Activated CD8-positive, alpha-beta memory T cell treated with anti-CD3 and anti-CD28 coated beads, Interleukin-2, amount 50 U/mL, for 4 hours (primary cell): ENCODE results near the gene IL16.
"Not testable (repeated sequence)": the region's sequence is repeated elsewhere in the genome, so short reads cannot be mapped to it uniquely, and the experiment has no call there.

Source experiments
- DNase-seq: peaks from one replicate; pipeline ENCODE4 v3.0.0-alpha.2; 2020

Gene IL16

GRCh38 chr15:81321667-81322066 lies 125.0 kb downstream of the IL16 start:
- no peak for DNase-seq

GRCh38 chr15:81322676-81323253 lies 126.1 kb downstream of the IL16 start:
- no peak for DNase-seq

GRCh38 chr15:81323559-81323943 lies 126.9 kb downstream of the IL16 start:
- DNase-seq, result no peak

GRCh38 chr15:81323944-81324881 lies 127.5 kb downstream of the IL16 start, which contains the start of gene STARD5:
Gene STARD5, minus strand, starts transcription at chr15:81324141. Its CDS starts 42 bp downstream, at chr15:81324099.
- peak; percentile 96 for DNase-seq

- no peak for DNase-seq
Measured at GRCh38 chr15:81326466-81327212, 130.0 kb downstream of the IL16 start.

- no peak for DNase-seq
Measured at GRCh38 chr15:81327516-81327915, 130.8 kb downstream of the IL16 start.

GRCh38 chr15:81329446-81329845 lies 132.8 kb downstream of the IL16 start:
- DNase-seq, result no peak

- DNase-seq, result no peak
Measured at GRCh38 chr15:81330366-81331090, 133.8 kb downstream of the IL16 start.

GRCh38 chr15:81331141-81331540 lies 134.5 kb downstream of the IL16 start:
- not testable (repeated sequence) for DNase-seq

- no peak for DNase-seq
Measured at GRCh38 chr15:81331600-81331999, 134.9 kb downstream of the IL16 start.

- no peak for DNase-seq
Measured at GRCh38 chr15:81332326-81332725, 135.6 kb downstream of the IL16 start.

- DNase-seq, result no peak
Measured at GRCh38 chr15:81333363-81333762, 136.7 kb downstream of the IL16 start.

GRCh38 chr15:81334768-81335435 lies 138.2 kb downstream of the IL16 start:
- DNase-seq, result no peak

- no peak for DNase-seq
Measured at GRCh38 chr15:81335631-81336030, 139.0 kb downstream of the IL16 start.

GRCh38 chr15:81336568-81336967 lies 139.9 kb downstream of the IL16 start:
- peak; percentile 41 for DNase-seq

- no peak for DNase-seq
Measured at GRCh38 chr15:81337241-81337640, 140.6 kb downstream of the IL16 start.

- no peak for DNase-seq
Measured at GRCh38 chr15:81337713-81338157, 141.1 kb downstream of the IL16 start.

GRCh38 chr15:81338170-81339007 lies 141.7 kb downstream of the IL16 start:
- no peak for DNase-seq

- no peak for DNase-seq
Measured at GRCh38 chr15:81339321-81339720, 142.6 kb downstream of the IL16 start.

- no peak for DNase-seq
Measured at GRCh38 chr15:81339851-81340250, 143.2 kb downstream of the IL16 start.

- DNase-seq, result no peak
Measured at GRCh38 chr15:81341351-81341750, 144.7 kb downstream of the IL16 start.
